GM12878 (cell line): ENCODE data around the gene FRYL. TPM values are rescaled to one million over a fixed set of nuclear protein-coding genes. Genes with fewer than 3 reads are reported as not detected.

Experiments
- ATAC-seq: fragments of 200-7000 bp; cut with Tn5 transposase; 3 replicates; pipeline ENCODE4 v1.9.1; 2020; ENCODE audit warnings: mild to moderate bottlenecking, moderate library complexity
- BruUV-seq: library from RNA; stranded (reverse); fragments of 400-500 nt; replicated peaks from 2 replicates; lab custom pipeline; 2021; lab: Mats Ljungman, UMichigan
- CTCF ChIA-PET: fragments of 300-600 bp; sonication (Branson Sonifier 250); formaldehyde crosslinking; extraction: SDS; loops from one replicate; lab custom pipeline; 2021; ENCODE audit warnings: inconsistent platforms; lab: Yijun Ruan, JAX
- POLR2A ChIA-PET: fragments of 350-600 bp; formaldehyde crosslinking; extraction: SDS; loops from one replicate; lab custom pipeline; 2021; ENCODE audit warnings: inconsistent platforms; lab: Charles Lee
- RAD21 ChIA-PET: fragments of 300-600 bp; sonication (Branson Sonifier 250); formaldehyde crosslinking; loops from one replicate; lab custom pipeline; 2023; ENCODE audit warnings: antibody characterized with exemption; ENCODE audit not compliant: unreplicated experiment; lab: Charles Lee
- SMC1A ChIA-PET: fragments of 300-600 bp; sonication (Branson Sonifier 250); formaldehyde crosslinking; loops from one replicate; lab custom pipeline; 2023; ENCODE audit not compliant: unreplicated experiment, uncharacterized antibody; lab: Charles Lee
- DNase-seq: peaks from one replicate; pipeline ENCODE4 v3.0.0-alpha.2; 2011; ENCODE audit warnings: low read depth, low spot score
- FAIRE-seq: peaks from 3 replicates; lab custom pipeline; 2011; peaks lifted over from hg19 to GRCh38; lab: Jason Lieb, UNC
- H2AFZ ChIP-seq: 2 replicates; pipeline ENCODE4 v1.6.0; 2011; ENCODE audit warnings: low read depth, low read length, control low read depth; ENCODE audit not compliant: control insufficient read depth
- H3K27ac ChIP-seq: 2 replicates; pipeline ENCODE4 v1.5.1; 2011; ENCODE audit warnings: control low read depth; ENCODE audit not compliant: control insufficient read depth, insufficient read depth
- H3K27me3 ChIP-seq, 2 experiments: replicated peaks in 1 of 2; 2 replicates each; pipeline versions ENCODE4 v1.6.0 to v1.6.1; 2011; ENCODE audit warnings: low read length in 1 of 2; ENCODE audit not compliant: control insufficient read depth in 2 of 2, insufficient read depth in 2 of 2
- H3K36me3 ChIP-seq, 2 experiments: 2 replicates each; pipeline ENCODE4 v1.5.1; 2011; ENCODE audit warnings: low read length in 1 of 2; ENCODE audit not compliant: control insufficient read depth in 2 of 2, insufficient read depth in 2 of 2
- H3K4me1 ChIP-seq: 2 replicates; pipeline ENCODE4 v1.6.1; 2011; ENCODE audit warnings: mild to moderate bottlenecking, low read length, moderate library complexity, mixed read lengths; ENCODE audit not compliant: control insufficient read depth, insufficient read depth
- H3K4me2 ChIP-seq: 2 replicates; pipeline ENCODE4 v1.6.0; 2011; ENCODE audit warnings: control low read depth; ENCODE audit not compliant: control insufficient read depth, insufficient read depth
- H3K4me3 ChIP-seq: fragments of 200-600 bp; sonication (generic); 2 replicates; pipeline ENCODE4 v1.5.1; 2016
- H3K79me2 ChIP-seq: 2 replicates; pipeline ENCODE4 v1.6.0; 2011; ENCODE audit warnings: low read length; ENCODE audit not compliant: control insufficient read depth, insufficient read depth
- H3K9ac ChIP-seq: 2 replicates; pipeline ENCODE4 v1.8.0; 2011; ENCODE audit warnings: low read length, control low read depth, mixed read lengths; ENCODE audit not compliant: control insufficient read depth, insufficient read depth
- H3K9me3 ChIP-seq: replicated peaks from 3 replicates; pipeline ENCODE4 v1.5.1; 2011; ENCODE audit warnings: mild to moderate bottlenecking, low read length; ENCODE audit not compliant: control insufficient read depth, insufficient read depth
- H4K20me1 ChIP-seq: 2 replicates; pipeline ENCODE4 v1.6.0; 2011; ENCODE audit not compliant: control insufficient read depth, insufficient read depth
- CHD1 ChIP-seq: IDR thresholded peaks from 2 replicates; pipeline ENCODE4 v1.6.1; 2012; ENCODE audit warnings: low read depth, low read length, improper control_type of control experiment
- E2F8 ChIP-seq: fragments of 450-650 bp; IDR thresholded peaks from 2 replicates; pipeline ENCODE4 v1.6.1; 2018; ENCODE audit warnings: mild to moderate bottlenecking, low read depth, moderate library complexity; ENCODE audit not compliant: partially characterized antibody
- KAT2A ChIP-seq: conservative IDR thresholded peaks from 2 replicates; pipeline ENCODE4 v1.6.1; 2011; ENCODE audit warnings: low read depth, low read length; ENCODE audit not compliant: control insufficient read depth
- MAX ChIP-seq: IDR thresholded peaks from 2 replicates; pipeline ENCODE4 v1.6.1; 2012; ENCODE audit warnings: low read depth, low read length, improper control_type of control experiment
- MEF2B ChIP-seq: fragments of 450-650 bp; IDR thresholded peaks from 2 replicates; pipeline ENCODE4 v1.6.1; 2018; ENCODE audit warnings: mild to moderate bottlenecking, moderate library complexity; ENCODE audit not compliant: partially characterized antibody, poor library complexity, severe bottlenecking
- PML ChIP-seq: IDR thresholded peaks from 2 replicates; pipeline ENCODE4 v1.6.1; 2012; ENCODE audit warnings: low read length, inconsistent platforms
- SPI1 ChIP-seq: IDR thresholded peaks from 2 replicates; pipeline ENCODE4 v1.6.1; 2011; ENCODE audit warnings: low read depth, mild to moderate bottlenecking, low read length, moderate library complexity, borderline replicate concordance; ENCODE audit not compliant: insufficient read depth
- TCF12 ChIP-seq: IDR thresholded peaks from 2 replicates; pipeline ENCODE4 v1.6.1; 2011; ENCODE audit warnings: low read depth, mild to moderate bottlenecking, low read length
- TCF3 ChIP-seq: IDR thresholded peaks from 2 replicates; pipeline ENCODE4 v1.6.1; 2012; ENCODE audit warnings: low read depth, mild to moderate bottlenecking, low read length, borderline replicate concordance; ENCODE audit not compliant: insufficient read depth
- ZBTB40 ChIP-seq: fragments of 450-650 bp; IDR thresholded peaks from 2 replicates; pipeline ENCODE4 v1.6.1; 2016; ENCODE audit warnings: mild to moderate bottlenecking, moderate library complexity, borderline replicate concordance
- WGBS: methylation state at CpG from one replicate; pipeline ENCODE4 v1.1.6; 2016; ENCODE audit warnings: low lambda C conversion rate; ENCODE audit not compliant: insufficient replicate concordance, insufficient coverage; ENCODE audit errors: missing lambda C conversion rate; 5-methylcytosine and 5-hydroxymethylcytosine counted together
- in situ Hi-C: fragments of 300-500 bp; cut with MboI; formaldehyde crosslinking; loops from 9 replicates; pipeline ENCODE4 v1.14.3; 2018; ENCODE audit warnings: mixed read lengths
- intact Hi-C: fragments of 100-400 bp; cut with micrococcal nuclease; formaldehyde crosslinking; loops from one replicate; pipeline ENCODE4 v1.14.2; 2022; ENCODE audit not compliant: unreplicated experiment
- polyA plus RNA-seq, 11 experiments: library from polyadenylated mRNA; depleted of rRNA in 4 of 11; unstranded in 6 of 11; stranded (reverse) in 5 of 11; fragments of >200 nt; fragmentation: Nextera tagmentation in 4 of 11; fragmentation: Illumina TruSeq in 1 of 11; extraction: Ambion mirVana in 4 of 11; extraction: Trizol in 1 of 11; gene quantifications; 1 replicate in 1 of 11; 2 replicates in 10 of 11; pipeline versions ENCODE4 v1.2.1 to v1.2.3, GENCODE V29; 2011 to 2016; ENCODE audit warnings: inconsistent platforms in 2 of 11, missing spikeins in 2 of 11, low read depth in 1 of 11
- total RNA-seq, 4 experiments: library from RNA; depleted of rRNA in 3 of 4; stranded (reverse); fragments of >200 nt in 3 of 4; fragmentation: Illumina TruSeq in 1 of 4; extraction: Trizol in 1 of 4; gene quantifications; 2 replicates each; pipeline versions ENCODE4 v1.2.1 to v1.2.3, GENCODE V29; 2013 to 2021

The FRYL gene
- total and polyA plus RNA-seq, 10 of the 15 experiments (the other 5 are each of a cell fraction or from before 2014, with no cell fraction given): 10.3 to 50.6 (median 28.7) TPM

- no peak for TF ChIP-seq E2F8
- no peak for TF ChIP-seq TCF3
- no peak for TF ChIP-seq CHD1
- TF ChIP-seq KAT2A: no peak
- TF ChIP-seq MAX: no peak
Measured at GRCh38 chr4:48467891-48468290, 312.2 kb downstream of the FRYL start (continued).

- ATAC-seq: peak; percentile 44; the same call in 1 of the 3 replicates
- RAD21 ChIA-PET: interaction anchor here (0.6 kb wide), 1 partner anchor 1487 kb away, joined by 3 read pairs; no protein-coding TSS in a partner anchor
- DNase-seq: no peak
- Histone ChIP-seq H4K20me1 (no peaks in the 10 kb centered on the region), H3K4me3 (no peak overlapping the region), H2AFZ (no peak overlapping the region), H3K27ac (no peak overlapping the region), H3K4me2 (no peak overlapping the region), H3K36me3 (no peaks in the 10 kb centered on the region), H3K4me1 (no peaks in the 10 kb centered on the region; the same call in 1 of the 2 replicates), H3K27me3 (no peaks in the 10 kb centered on the region), H3K79me2 (no peaks in the 10 kb centered on the region), H3K9me3 (no peaks in the 10 kb centered on the region; the same call in 2 of the 3 replicates), H3K9ac (no peak overlapping the region)
- CTCF ChIA-PET: interaction anchor here (0.9 to 1.9 kb wide), 2 partner anchors 18 to 495 kb away, joined by 4 to 6 read pairs; no protein-coding TSS in a partner anchor
- FAIRE-seq: no peak
- POLR2A ChIA-PET: no interaction called here
- WGBS: 24% methylated on average over 2 of the region's 2 CpGs
- intact Hi-C loops (no loop called here), in situ Hi-C loops (no loop called here)
- SMC1A ChIA-PET: interaction anchor here (1.3 kb wide), 1 partner anchor 9 kb away, joined by 5 read pairs; no protein-coding TSS in a partner anchor
- BruUV-seq: no TSS peak
- TF ChIP-seq SPI1 (peak; percentile 6; the same call in 1 of the 2 replicates), MEF2B (peak; percentile 91), TCF12 (peak; percentile 12; the same call in 1 of the 2 replicates), ZBTB40 (no peak), PML (no peak)
Measured at GRCh38 chr4:48467442-48467841, 312.6 kb downstream of the FRYL start.
